GM19025 (cell line): Measurements from ENCODE around the gene ZNF213.

Experiments
- ATAC-seq: cut with Tn5 transposase; IDR thresholded peaks from one replicate; pipeline ENCODE4 v1.9.1; 2021; ENCODE audit warnings: mild to moderate bottlenecking, low read depth, moderate library complexity; ENCODE audit not compliant: unreplicated experiment

ZNF213 gene

GRCh38 chr16:3099732-3100499 lies 34.9 kb upstream of the ZNF213 start:
- ATAC-seq, result no peak

- no peak for ATAC-seq
These were observed 33.6 kb upstream of the ZNF213 start for GRCh38 chr16:3101018-3101840.

DNA sequence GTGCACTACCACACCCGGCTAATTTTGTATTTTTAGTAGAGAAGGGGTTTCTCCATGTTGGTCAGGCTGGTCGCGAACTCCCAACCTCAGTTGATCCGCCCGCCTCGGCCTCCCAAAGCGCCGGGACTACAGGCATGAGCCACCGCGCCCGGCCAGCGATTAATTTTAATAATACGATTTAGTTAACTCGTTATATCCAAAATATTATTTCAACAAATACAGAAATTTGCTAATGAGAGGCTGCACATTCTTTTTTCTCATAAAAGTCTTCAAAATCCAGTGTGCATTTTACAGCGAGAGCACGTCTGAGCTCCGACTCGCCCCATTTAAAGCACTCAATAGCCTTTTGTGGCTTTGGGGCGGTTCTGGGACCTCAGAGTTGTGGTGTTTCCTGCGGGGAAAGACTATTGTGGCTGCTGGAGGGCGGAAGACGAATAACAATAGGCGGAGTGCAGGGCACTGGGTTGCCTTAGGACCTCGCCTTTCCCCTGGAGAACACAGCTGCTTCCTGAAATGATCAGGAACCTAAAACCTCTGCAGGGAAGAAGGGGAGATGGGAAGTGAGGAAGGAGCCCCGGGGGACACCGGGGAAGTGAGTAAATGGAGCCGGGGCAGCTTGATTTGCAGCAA lies 32.9 kb upstream of the ZNF213 start:
- no peak for ATAC-seq

DNA sequence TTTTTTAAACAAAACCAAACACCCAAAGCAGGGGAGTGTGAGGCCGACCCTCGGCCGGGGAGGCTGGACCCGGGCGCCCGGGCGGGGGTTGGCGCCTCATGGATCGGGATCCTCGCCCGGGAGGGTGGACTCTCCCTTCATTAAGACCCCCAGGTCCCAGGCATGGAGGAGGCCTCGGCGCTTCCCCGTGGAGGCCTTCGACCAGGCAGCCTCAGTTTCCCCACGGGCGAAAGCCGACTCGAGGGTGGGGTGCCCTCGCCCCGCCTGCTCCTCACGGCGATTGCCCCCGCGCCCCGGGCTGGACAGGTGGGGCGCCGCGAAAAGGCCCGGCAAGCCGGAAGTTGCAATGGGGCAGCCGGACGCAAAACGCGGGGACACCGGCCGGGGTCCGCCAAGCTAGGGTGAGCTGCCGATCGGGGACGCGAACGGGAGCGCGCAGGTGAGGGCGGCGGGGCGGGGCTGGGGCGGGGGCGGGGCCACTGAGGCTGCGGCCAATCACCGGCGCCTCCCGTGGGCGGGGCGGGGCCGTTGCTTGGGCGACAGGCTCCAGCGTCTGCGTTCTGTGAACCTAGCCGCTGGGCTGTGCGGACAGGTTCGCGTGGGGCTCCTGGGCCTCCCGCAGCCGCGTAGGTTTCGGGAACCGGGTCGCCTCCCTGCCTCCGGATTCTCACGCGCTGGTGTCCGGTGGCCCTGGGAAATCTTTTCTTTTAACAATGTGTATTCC lies 28.5 kb upstream of the ZNF213 start:
- ATAC-seq, result peak; percentile 86

DNA sequence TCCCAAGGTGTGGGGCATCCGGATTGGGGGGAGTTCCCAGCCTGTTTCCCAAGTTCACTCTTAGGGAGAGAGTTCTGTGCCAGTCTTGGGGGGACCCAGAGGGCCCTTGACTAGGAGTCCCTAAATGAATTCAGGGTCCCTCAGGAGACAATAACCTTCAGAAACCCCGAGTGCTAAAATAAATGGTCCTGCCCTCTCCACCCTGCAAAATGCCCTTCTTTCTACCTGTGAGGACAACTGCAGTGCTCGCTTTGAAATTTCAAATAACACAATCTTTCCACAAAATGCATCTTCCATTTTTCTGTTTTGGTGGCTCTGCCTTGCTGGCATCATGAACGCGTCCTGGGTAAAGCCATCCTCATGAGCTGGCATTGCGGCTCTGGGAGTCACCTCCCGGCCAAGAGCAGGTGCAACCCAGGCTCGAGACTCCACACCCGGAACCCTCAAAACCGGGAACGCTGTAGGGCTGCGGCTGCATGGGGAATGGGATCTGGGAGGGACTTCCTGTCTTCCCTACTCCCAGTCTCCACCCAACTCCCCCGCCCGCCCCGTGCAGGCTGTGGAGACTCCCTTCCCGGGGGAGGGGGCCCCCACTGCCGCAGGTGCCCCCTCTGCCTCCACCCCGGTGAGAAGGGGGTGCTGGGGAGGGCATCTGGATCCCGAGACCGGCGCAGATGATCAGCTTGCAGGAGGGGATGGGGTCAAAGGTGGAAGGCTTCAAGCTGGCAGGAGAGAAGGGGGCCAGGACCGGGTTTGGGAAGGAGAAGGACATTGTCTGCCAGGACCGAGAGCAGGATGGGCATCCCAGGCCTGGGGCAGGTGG lies 22.6 kb upstream of the ZNF213 start, which contains the start of gene ZNF205:
TSS of gene ZNF205 (plus strand) at position 529 of the 823 bp plus-strand sequence. CDS start 845 bp downstream, outside the sequence.
- ATAC-seq, result no peak

GRCh38 chr16:3112881-3113574 lies 21.8 kb upstream of the ZNF213 start:
- ATAC-seq, result no peak

GRCh38 chr16:3113765-3114479 lies 20.9 kb upstream of the ZNF213 start:
- no peak for ATAC-seq

DNA sequence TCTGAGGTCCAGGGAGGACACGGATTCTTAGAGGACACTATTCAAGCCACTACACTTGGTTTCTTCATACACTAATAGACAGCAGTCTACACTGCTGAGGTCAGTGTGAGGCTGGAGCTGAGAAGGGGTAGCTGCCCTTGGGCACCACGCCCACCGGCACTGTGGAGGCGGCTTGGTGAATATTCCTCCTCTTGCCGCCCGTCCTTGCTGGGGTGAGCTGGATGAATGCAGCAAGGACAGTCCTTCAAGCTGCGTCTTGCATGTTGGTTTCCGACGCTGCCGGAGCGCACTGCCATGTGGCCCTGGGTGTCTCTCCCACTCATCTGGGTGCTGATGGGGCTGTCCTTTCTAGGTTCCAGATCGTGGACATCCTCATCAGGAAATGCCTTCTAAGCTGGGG lies 19.8 kb upstream of the ZNF213 start:
- no peak for ATAC-seq

DNA sequence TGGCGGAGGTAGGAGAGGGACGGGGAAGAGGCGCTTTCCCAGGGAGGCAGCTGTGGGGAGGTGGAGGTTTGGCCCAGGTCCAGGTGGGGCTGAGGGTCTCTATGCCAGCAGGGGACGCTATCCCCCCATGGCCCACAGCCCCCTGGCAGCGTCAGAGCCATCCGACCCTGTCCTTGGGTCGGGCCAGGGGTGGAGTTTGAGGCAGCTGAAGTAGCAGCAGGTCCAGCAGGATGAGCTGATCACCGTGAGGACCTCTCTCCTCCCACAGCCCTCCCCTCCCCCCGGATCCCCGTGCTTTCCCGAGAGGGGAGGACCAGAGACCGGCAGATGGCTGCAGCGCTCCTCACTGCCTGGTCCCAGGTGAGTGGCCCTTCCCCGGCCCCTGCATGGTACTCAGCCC lies 19.3 kb upstream of the ZNF213 start:
- no peak for ATAC-seq

GRCh38 chr16:3118204-3118790 lies 16.5 kb upstream of the ZNF213 start:
- no peak for ATAC-seq

- no peak for ATAC-seq
These were observed 16.0 kb upstream of the ZNF213 start for GRCh38 chr16:3118846-3119245.

DNA sequence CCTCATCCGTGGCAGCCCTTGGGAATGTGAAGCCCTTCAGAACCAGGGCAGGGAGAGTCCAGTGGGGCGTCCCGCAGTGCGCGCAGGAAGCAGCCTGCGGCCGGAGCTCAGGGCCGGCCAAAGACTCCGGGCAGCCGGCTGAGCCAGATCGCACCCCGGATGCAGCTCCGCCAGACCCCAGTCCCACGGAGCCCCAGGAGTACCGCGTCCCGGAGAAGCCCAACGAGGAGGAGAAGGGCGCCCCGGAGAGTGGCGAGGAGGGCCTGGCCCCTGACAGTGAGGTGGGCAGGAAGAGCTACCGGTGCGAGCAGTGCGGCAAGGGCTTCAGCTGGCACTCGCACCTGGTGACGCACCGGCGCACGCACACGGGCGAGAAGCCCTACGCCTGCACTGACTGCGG lies 15.5 kb upstream of the ZNF213 start:
- no peak for ATAC-seq

- no peak for ATAC-seq
These were observed 15.0 kb upstream of the ZNF213 start for GRCh38 chr16:3119701-3120408.

GRCh38 chr16:3120435-3120834 lies 14.4 kb upstream of the ZNF213 start:
- no peak for ATAC-seq

DNA sequence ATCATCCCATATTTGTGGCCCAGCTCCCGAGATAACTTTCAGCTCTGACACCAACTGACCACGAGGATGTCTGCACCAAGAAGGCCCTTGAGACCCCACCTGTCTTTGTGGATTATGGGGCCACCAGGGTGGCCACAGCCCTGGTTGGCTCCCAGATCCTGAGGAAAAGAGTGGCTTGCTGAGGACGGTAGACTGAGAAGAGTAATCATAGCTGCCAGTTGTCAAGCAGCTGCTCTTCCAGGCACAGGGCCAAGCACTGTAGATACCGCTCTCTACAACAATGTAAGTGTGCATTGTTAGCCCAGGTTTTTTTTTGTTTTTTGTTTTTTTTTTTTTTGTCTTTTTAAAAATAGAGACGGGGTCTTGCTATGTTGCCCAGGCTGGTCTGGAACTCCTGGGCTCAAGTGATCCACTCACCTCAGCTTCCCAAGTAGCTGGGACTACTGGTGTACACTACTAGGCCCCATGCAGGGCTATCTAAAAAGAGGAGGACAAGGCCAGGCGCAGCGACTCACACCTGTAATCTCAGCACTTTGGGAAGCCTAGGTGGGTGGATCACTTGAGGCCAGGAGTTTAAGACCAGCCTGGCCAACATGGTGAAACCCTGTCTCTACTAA lies 12.9 kb upstream of the ZNF213 start:
- ATAC-seq, result no peak

- ATAC-seq, result no peak
These were observed 11.8 kb upstream of the ZNF213 start for GRCh38 chr16:3122926-3123570.
